GM12891 (cell line): ENCODE results near the gene DEFB131B.

Source experiments
- DNase-seq: peaks from one replicate; pipeline ENCODE4 v3.0.0; 2011; ENCODE audit warnings: low spot score; ENCODE audit not compliant: insufficient read length
- FAIRE-seq: peaks from 2 replicates; lab custom pipeline; 2011; peaks lifted over from hg19 to GRCh38; lab: Jason Lieb, UNC
- PAX5 ChIP-seq: IDR thresholded peaks from 2 replicates; pipeline ENCODE4 v1.6.1; 2011; ENCODE audit warnings: low read length, moderate library complexity, mild to moderate bottlenecking; ENCODE audit not compliant: insufficient read depth, severe bottlenecking
- POLR2A ChIP-seq: IDR thresholded peaks from 2 replicates; pipeline ENCODE4 v1.6.1; 2011; ENCODE audit warnings: low read depth, low read length, control low read depth
- POLR2AphosphoS5 ChIP-seq: IDR thresholded peaks from 2 replicates; pipeline ENCODE4 v1.6.1; 2011; ENCODE audit warnings: low read depth, low read length, control low read depth
- POU2F2 ChIP-seq: IDR thresholded peaks from 2 replicates; pipeline ENCODE4 v1.6.1; 2011; ENCODE audit warnings: low read depth, mild to moderate bottlenecking, control low read depth, low read length, moderate library complexity
- SPI1 ChIP-seq: IDR thresholded peaks from 2 replicates; pipeline ENCODE4 v1.6.1; 2011; ENCODE audit warnings: low read depth, low read length, control low read depth
- TAF1 ChIP-seq: IDR thresholded peaks from 2 replicates; pipeline ENCODE4 v1.6.1; 2011; ENCODE audit warnings: low read depth, low read length, control low read depth

DEFB131B gene

DNA sequence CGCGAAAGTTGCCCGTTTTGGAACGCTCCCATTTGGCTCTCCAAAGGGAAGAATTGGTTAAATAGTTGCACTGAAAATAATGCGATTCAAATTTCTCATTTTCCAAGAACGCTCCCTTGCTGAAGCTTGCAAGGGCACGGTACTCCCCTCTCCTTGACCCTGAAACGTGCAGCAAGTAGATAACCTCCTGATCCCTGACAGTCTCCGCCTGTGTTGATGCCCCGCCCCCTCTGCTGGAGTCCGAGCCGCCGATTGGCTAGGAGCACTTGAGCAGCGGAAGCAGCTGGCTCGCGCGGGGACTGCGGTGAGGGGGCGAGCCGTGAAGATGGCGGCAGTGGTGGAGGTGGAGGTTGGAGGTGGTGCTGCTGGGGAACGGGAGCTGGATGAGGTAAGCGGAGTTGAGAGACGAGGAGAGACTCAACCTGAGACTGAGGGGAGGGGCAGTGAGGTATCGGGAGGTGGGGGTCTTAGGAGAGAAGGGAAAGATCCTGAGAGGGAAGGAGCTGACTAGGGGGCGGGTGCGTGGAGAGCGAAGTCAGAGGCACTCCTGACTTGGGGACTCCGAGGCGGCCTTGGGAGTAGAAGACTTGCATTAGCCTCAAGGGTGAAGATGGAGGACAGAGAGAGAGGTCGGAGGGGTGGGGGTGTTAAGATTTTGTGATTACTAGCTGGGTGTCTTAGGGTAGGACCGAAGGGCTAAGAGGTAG is 50.6 kb downstream of the DEFB131B start, which contains the start of gene RNF121:
Gene RNF121, plus strand, starts transcription at position 310 of the 707 bp plus-strand sequence. Its CDS starts 16 bp downstream, at position 326.
- TF ChIP-seq SPI1 (no peak), TAF1 (peak; percentile 98), PAX5 (peak; percentile 10), POLR2AphosphoS5 (peak; percentile 91), POLR2A (peak; percentile 88), POU2F2 (peak; percentile 69; the same call in 1 of the 2 replicates)
- FAIRE-seq = peak; percentile 95
- peak; percentile 73 for DNase-seq

- TF ChIP-seq SPI1 = no peak
- no peak for DNase-seq
- FAIRE-seq = no peak
Measured at GRCh38 chr11:71929491-71929890, 51.2 kb downstream of the DEFB131B start.

- FAIRE-seq (no peak), DNase-seq (no peak)
- TF ChIP-seq POU2F2 (no peak), POLR2AphosphoS5 (no peak), POLR2A (no peak)
Measured at GRCh38 chr11:71930556-71931244, 52.4 kb downstream of the DEFB131B start.

- no peak for TF ChIP-seq SPI1
- no peak for TF ChIP-seq POLR2A
- DNase-seq (no peak), FAIRE-seq (no peak)
Measured at GRCh38 chr11:71931245-71931602, 53.0 kb downstream of the DEFB131B start.

GRCh38 chr11:71933141-71933933 is 55.1 kb downstream of the DEFB131B start:
- FAIRE-seq (no peak), DNase-seq (no peak)
- TF ChIP-seq TAF1 = no peak
- TF ChIP-seq POLR2A = no peak
- no peak for TF ChIP-seq POLR2AphosphoS5
- TF ChIP-seq PAX5 = no peak
- no peak for TF ChIP-seq POU2F2
- no peak for TF ChIP-seq SPI1
